Measurements from ENCODE around the gene NXPE2.

The NXPE2 gene

GRCh38 chr11:114745150-114745671, 66.9 kb downstream of the NXPE2 start:
- no peak for DNase-seq (ENCODE audit: low spot score)

GRCh38 chr11:114746013-114746412, 67.7 kb downstream of the NXPE2 start:
- no peak for DNase-seq (ENCODE audit: low spot score)

Measured in kidney tubule cell (primary cell).